ENCODE results near the gene NCKAP5L.

DNA sequence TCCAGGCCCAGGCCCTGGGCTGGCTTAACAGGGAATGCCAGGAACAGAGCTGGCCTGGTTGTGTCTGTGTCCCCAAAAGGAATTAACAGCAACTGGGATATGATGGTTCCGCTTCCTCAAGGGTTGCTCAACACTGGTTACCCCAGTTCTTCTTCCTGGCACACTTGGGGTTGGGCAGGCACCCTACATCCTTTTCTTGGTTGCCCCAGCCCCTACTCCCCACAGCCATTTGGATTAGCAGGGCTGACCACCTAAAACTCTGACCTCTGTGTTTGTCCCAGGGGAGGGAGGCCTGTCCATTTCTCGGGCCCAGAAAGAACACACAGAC lies 30.8 kb downstream of the NCKAP5L start:
- no peak for TF ChIP-seq TRIM24 (IDR thresholded peaks at IDR 0.05)
- no peak for TF ChIP-seq SP2 (IDR thresholded peaks at IDR 0.05; ENCODE audit: extremely low read depth, low read depth, low read length, poor library complexity, severe bottlenecking)
- TF ChIP-seq ATF2 (CRISPR knock-in tag; IDR thresholded peaks at IDR 0.05): no peak
- TF ChIP-seq SNIP1 (IDR thresholded peaks at IDR 0.05; ENCODE audit: low read depth): no peak
- no peak for TF ChIP-seq SUPT5H (IDR thresholded peaks at IDR 0.05)
- no peak for TF ChIP-seq CTCF (IDR thresholded peaks at IDR 0.05 in 2 of 3, conservative IDR thresholded peaks at IDR 0.05 in 1 of 3; ENCODE audit: insufficient read depth in 2 of 3, low read depth in 1 of 3, low read length in 3 of 3)
- no peak for TF ChIP-seq GTF2E2 (tag; IDR thresholded peaks at IDR 0.05)
- no peak for TF ChIP-seq POLR2A (conservative IDR thresholded peaks at IDR 0.05)
- no peak for TF ChIP-seq USF2 (CRISPR knock-in tag; IDR thresholded peaks at IDR 0.05)
- TF ChIP-seq KLF10 (CRISPR knock-in tag; IDR thresholded peaks at IDR 0.05): no peak
- TF ChIP-seq SMAD4 (CRISPR knock-in tag; conservative IDR thresholded peaks at IDR 0.05): no peak
- no peak for TF ChIP-seq REST (IDR thresholded peaks at IDR 0.05; ENCODE audit: borderline replicate concordance)
- no peak for TF ChIP-seq REST (CRISPR knock-in tag; IDR thresholded peaks at IDR 0.05; ENCODE audit: low read depth)
- no peak for TF ChIP-seq RFX5 (IDR thresholded peaks at IDR 0.05; ENCODE audit: low read depth, low read length)
- no peak for TF ChIP-seq THRA (IDR thresholded peaks at IDR 0.05)

All from K562 (cell line).